Ishikawa (cell line): Measurements from ENCODE around the gene PPT1.
A peak's percentile ranks its signal among the peaks of the same experiment; 100 is the strongest.

Experiments
- CREB1 ChIP-seq: IDR thresholded peaks from 2 replicates; pipeline ENCODE4 v1.6.1; 2012; ENCODE audit warnings: low read depth
- EP300 ChIP-seq: IDR thresholded peaks from 2 replicates; pipeline ENCODE4 v1.6.1; 2012; ENCODE audit warnings: borderline replicate concordance
- FOXM1 ChIP-seq: IDR thresholded peaks from 2 replicates; pipeline ENCODE4 v1.6.1; 2012; ENCODE audit warnings: low read depth, borderline replicate concordance
- MAX ChIP-seq: IDR thresholded peaks from 2 replicates; pipeline ENCODE4 v1.6.1; 2012
- RAD21 ChIP-seq: IDR thresholded peaks from 2 replicates; pipeline ENCODE4 v1.6.1; 2012; ENCODE audit warnings: low read depth
- REST ChIP-seq: IDR thresholded peaks from 2 replicates; pipeline ENCODE4 v1.6.1; 2012; ENCODE audit warnings: low read depth, mild to moderate bottlenecking
- TAF1 ChIP-seq: IDR thresholded peaks from 2 replicates; pipeline ENCODE4 v1.6.1; 2012; ENCODE audit warnings: low read depth, mild to moderate bottlenecking
- YY1 ChIP-seq: IDR thresholded peaks from 2 replicates; pipeline ENCODE4 v1.6.1; 2012; ENCODE audit warnings: low read depth

- TF ChIP-seq EP300 (peak; percentile 88), MAX (no peak; the same call in 1 of the 2 replicates), TAF1 (no peak), RAD21 (peak; percentile 36; the same call in 1 of the 2 replicates), FOXM1 (peak; percentile 81), CREB1 (0 out of 2 replicates have a peak, but pooled peaks have one; percentile 4), REST (no peak), YY1 (peak; percentile 78)
Measured at GRCh38 chr1:40107290-40107959, 10.4 kb upstream of the PPT1 start.
